Measurements from ENCODE around the gene NTNG2.

The NTNG2 gene

GRCh38 chr9:132156262-132156661 lies 5.6 kb upstream of the NTNG2 start:
- H4K20me1 ChIP-seq (ENCODE audit: insufficient read depth, low read length): no peaks in the 10 kb centered on the region
- H3K9me2 ChIP-seq (ENCODE audit: low read depth, low read length): no peaks in the 10 kb centered on the region
- H3F3A ChIP-seq (ENCODE audit: insufficient read depth, low read length): no peaks in the 10 kb centered on the region
- no peak overlapping the region for H3K27ac ChIP-seq (ENCODE audit: low read depth, low read length, poor library complexity, severe bottlenecking)
- H3K4me3 ChIP-seq (ENCODE audit: low read depth, low read length, poor library complexity, severe bottlenecking): no peak overlapping the region
- TF ChIP-seq EZH2 (IDR thresholded peaks at IDR 0.05; ENCODE audit: borderline replicate concordance, low read length) (no peak), CTCF (IDR thresholded peaks at IDR 0.05; ENCODE audit: low read length) (no peak)
- H3K27me3 ChIP-seq (ENCODE audit: insufficient read depth, low read length): 0 out of 2 replicates have a peak, but pooled peaks cover 6% of the 10 kb centered on the region
- H3K4me2 ChIP-seq (ENCODE audit: low read length): no peak overlapping the region
- no peaks in the 10 kb centered on the region for H3K9me3 ChIP-seq (ENCODE audit: low read length)
- no peaks in the 10 kb centered on the region for H3K36me3 ChIP-seq (ENCODE audit: insufficient read depth, low read length)
- H3K79me2 ChIP-seq (ENCODE audit: insufficient read depth, low read length): no peaks in the 10 kb centered on the region
- no peak overlapping the region for H3K9ac ChIP-seq (ENCODE audit: low read length)
- H3K4me1 ChIP-seq (ENCODE audit: insufficient read depth, low read length, severe bottlenecking): no peaks in the 10 kb centered on the region
- H2AFZ ChIP-seq (ENCODE audit: low read length): no peak overlapping the region

DNA sequence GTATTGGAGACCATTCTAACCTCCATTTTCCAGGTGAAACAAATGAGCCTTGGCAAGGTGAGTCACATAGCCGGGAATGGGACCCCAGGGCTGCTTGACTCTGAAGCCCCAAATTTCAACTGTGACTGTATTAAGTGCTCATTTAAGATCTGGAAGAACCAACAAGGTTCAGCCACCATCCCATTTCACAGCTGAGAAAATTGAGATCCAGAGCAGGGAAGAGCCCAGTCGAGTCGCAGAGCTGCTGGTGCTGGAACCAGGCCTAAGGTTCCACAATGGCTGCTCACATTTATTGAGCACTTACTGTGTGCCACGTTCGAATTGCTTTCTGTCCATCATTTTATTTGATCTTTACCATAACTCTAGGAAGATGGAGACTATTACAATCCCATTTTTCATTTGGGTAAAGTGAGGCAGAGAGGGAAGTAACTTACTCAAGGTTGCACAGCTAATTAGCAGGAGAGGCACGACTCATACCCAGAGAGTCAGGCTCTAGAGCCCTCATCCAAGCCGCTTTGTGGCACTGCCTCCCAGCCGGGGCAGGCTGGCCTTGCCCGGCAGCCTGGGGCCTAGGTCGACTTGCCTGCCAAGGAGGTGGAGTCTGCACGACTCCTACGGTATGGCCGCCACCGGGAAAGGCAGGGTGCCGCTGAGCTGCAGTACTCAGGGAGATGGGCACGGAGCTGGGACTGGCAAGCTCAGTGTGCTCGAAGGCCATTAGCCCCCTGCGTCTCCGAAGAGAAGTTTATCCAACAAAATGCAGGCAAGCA lies 4.3 kb upstream of the NTNG2 start:
- Histone ChIP-seq H3K4me3 (ENCODE audit: low read depth, low read length, poor library complexity, severe bottlenecking) (no peak overlapping the region), H3K4me2 (ENCODE audit: low read length) (no peak overlapping the region), H3K27me3 (ENCODE audit: insufficient read depth, low read length) (0 out of 2 replicates have a peak, but pooled peaks cover 4% of the 10 kb centered on the region), H4K20me1 (ENCODE audit: insufficient read depth, low read length) (no peaks in the 10 kb centered on the region), H3K9me3 (ENCODE audit: low read length) (no peaks in the 10 kb centered on the region), H3K79me2 (ENCODE audit: insufficient read depth, low read length) (no peaks in the 10 kb centered on the region), H3K4me1 (ENCODE audit: insufficient read depth, low read length, severe bottlenecking) (peaks cover 5% of the 10 kb centered on the region), H2AFZ (ENCODE audit: low read length) (no peak overlapping the region), H3F3A (ENCODE audit: insufficient read depth, low read length) (no peaks in the 10 kb centered on the region), H3K36me3 (ENCODE audit: insufficient read depth, low read length) (no peaks in the 10 kb centered on the region), H3K9me2 (ENCODE audit: low read depth, low read length) (no peaks in the 10 kb centered on the region), H3K27ac (ENCODE audit: low read depth, low read length, poor library complexity, severe bottlenecking) (no peak overlapping the region), H3K9ac (ENCODE audit: low read length) (no peak overlapping the region)
- TF ChIP-seq CTCF (IDR thresholded peaks at IDR 0.05; ENCODE audit: low read length) (no peak), EZH2 (IDR thresholded peaks at IDR 0.05; ENCODE audit: borderline replicate concordance, low read length) (no peak)

DNA sequence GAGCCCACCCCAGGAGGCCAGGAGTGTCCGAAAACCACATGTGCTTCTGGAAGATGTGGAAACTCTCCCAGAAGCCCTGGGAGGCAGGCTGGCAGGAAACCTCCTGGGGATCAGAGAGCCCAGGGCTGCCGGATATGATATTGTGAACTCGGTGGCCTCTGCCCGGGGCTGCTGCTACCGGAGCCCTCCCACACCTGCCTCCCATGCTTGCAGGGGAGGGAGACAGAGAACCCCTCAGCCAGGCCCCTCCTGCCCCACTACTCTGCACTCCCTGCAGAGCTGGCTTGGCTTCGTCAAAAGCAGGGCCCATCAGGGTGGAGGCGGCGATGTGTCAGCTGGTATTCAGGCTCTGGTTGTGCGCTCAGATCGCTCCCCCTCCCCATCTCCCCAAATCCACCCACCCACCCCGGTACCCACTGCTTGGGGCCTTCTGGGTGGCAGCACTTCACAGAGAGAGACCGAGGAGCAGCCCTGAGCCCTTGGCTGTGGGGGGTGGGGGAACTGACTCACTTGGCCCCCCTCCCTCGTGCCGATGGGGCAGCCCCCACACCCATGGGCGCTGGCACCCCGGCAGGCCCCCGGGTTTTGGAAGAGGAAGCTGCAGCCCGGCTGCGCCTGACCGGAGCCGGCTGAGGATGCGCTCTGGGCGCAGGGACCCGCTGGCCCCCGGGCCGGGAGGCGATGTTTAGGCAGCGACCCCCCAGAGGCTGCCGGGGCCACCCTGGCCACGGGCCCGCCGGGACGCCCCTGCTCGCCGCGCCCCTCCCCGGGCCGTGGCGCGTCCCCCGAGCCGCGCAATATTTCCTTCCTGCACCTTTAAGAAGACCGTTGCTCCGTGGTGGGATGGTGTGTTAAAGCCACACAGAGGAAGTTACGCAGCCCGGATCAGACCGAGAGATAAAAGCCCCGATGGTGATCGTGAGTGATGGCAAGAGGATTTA lies 786 bp upstream of the NTNG2 start:
- peaks cover 7% of the 10 kb centered on the region for H3K4me1 ChIP-seq (ENCODE audit: insufficient read depth, low read length, severe bottlenecking)
- no peak overlapping the region for H2AFZ ChIP-seq (ENCODE audit: low read length)
- H3K27ac ChIP-seq (ENCODE audit: low read depth, low read length, poor library complexity, severe bottlenecking): no peak overlapping the region
- H3F3A ChIP-seq (ENCODE audit: insufficient read depth, low read length): no peaks in the 10 kb centered on the region
- no peaks in the 10 kb centered on the region for H3K36me3 ChIP-seq (ENCODE audit: insufficient read depth, low read length)
- no peaks in the 10 kb centered on the region for H3K79me2 ChIP-seq (ENCODE audit: insufficient read depth, low read length)
- peaks cover 7% of the 10 kb centered on the region; the same call in 1 of the 2 replicates for H3K27me3 ChIP-seq (ENCODE audit: insufficient read depth, low read length)
- no peaks in the 10 kb centered on the region for H3K9me3 ChIP-seq (ENCODE audit: low read length)
- peak overlapping the region; percentile 22; the same call in 1 of the 2 replicates for H3K4me2 ChIP-seq (ENCODE audit: low read length)
- TF ChIP-seq CTCF (IDR thresholded peaks at IDR 0.05; ENCODE audit: low read length): no peak
- no peak for TF ChIP-seq EZH2 (IDR thresholded peaks at IDR 0.05; ENCODE audit: borderline replicate concordance, low read length)
- H3K9ac ChIP-seq (ENCODE audit: low read length): no peak overlapping the region
- H3K4me3 ChIP-seq (ENCODE audit: low read depth, low read length, poor library complexity, severe bottlenecking): peak overlapping the region; percentile 27
- no peaks in the 10 kb centered on the region for H3K9me2 ChIP-seq (ENCODE audit: low read depth, low read length)
- H4K20me1 ChIP-seq (ENCODE audit: insufficient read depth, low read length): no peaks in the 10 kb centered on the region

Measured in OCI-LY1 (cell line).